PC-3 (cell line): ENCODE data around the gene PDLIM7.

ENCODE experiments used
- EZH2 ChIP-seq: fragments of 300-600 bp; sonication (generic); IDR thresholded peaks from one replicate; pipeline ENCODE4 v1.6.1; 2017; ENCODE audit warnings: antibody characterized with exemption, mild to moderate bottlenecking, low read length; ENCODE audit not compliant: unreplicated experiment
- EZH2phosphoT487 ChIP-seq: fragments of 300-600 bp; sonication (generic); IDR thresholded peaks from 2 replicates; pipeline ENCODE4 v1.6.1; 2018; ENCODE audit warnings: mild to moderate bottlenecking, antibody characterized with exemption, low read length, borderline replicate concordance
- TF ChIP-seq, protein P1 (sequence below): fragments of 300-600 bp; sonication (generic); conservative IDR thresholded peaks from 2 replicates; pipeline ENCODE4 v1.5.1; 2017; ENCODE audit warnings: antibody characterized with exemption, low read depth, mild to moderate bottlenecking, low read length

DNA sequence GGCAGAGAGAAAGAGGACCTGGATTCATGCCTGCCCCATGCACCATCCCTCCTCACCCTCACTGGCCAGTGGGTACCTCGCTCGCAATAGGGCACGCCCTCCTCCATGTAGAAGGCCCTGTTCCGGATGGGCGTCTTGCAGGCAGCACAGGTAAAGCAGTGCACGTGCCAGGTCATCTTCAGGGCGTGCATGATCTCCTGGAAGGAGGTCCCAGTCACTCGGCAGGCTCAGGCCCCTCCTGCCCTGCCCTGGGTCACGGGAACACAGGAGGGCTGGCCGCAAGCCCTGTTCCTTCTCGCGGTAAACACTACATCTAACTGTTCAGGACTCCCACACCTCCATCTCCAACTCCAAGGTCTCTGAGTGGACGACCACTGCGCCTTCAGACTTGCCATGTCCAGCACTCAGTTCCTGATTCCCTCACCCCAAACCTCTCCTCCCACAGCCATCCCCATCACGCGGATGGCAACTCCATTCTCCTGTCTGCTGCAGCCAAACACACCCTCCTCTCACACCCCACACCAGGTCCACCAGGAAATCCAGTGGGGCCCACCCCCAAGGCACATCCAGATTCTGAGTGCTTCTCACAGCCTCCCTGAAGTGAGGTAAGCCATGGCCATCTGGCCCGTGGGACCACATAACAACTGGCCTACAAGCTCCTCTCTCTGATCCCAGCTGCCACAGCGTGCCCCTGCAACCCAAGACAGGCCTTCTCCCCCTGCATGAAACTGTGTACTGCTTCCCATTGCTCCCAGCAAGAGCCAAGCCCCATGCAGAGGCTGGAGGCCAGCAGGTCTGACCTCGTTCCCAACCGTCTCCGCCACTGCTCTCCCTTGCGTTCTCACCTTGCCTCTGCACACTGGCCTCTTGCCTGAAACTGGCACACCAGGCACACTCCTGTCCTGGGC is 13.2 kb downstream of the PDLIM7 start:
- TF ChIP-seq, protein P1, sequence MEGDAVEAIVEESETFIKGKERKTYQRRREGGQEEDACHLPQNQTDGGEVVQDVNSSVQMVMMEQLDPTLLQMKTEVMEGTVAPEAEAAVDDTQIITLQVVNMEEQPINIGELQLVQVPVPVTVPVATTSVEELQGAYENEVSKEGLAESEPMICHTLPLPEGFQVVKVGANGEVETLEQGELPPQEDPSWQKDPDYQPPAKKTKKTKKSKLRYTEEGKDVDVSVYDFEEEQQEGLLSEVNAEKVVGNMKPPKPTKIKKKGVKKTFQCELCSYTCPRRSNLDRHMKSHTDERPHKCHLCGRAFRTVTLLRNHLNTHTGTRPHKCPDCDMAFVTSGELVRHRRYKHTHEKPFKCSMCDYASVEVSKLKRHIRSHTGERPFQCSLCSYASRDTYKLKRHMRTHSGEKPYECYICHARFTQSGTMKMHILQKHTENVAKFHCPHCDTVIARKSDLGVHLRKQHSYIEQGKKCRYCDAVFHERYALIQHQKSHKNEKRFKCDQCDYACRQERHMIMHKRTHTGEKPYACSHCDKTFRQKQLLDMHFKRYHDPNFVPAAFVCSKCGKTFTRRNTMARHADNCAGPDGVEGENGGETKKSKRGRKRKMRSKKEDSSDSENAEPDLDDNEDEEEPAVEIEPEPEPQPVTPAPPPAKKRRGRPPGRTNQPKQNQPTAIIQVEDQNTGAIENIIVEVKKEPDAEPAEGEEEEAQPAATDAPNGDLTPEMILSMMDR, result no peak
- TF ChIP-seq EZH2phosphoT487, result no peak
- TF ChIP-seq EZH2, result no peak
